ENCODE results near the gene UBR1.
"Not testable (repeated sequence)": the region's sequence is repeated elsewhere in the genome, so short reads cannot be mapped to it uniquely, and the experiment has no call there.

DNA sequence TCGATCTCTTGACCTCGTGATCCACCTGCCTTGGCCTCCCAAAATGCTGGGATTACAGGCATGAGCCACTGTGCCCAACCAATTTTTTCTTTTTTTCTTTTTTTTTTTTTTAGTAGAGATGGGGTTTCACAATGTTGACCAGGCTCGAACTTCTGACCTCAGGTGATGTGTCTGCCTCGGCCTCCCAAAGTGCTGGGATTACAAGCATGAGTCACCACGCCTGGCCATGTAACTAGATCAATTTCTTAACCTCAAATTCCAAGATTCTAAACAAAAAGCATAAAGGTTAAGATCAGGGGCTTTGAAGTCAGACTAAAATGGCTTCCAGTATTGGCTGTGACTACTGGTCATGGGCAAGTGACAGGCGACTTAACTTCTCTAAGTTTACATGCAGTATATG, 126.7 kb downstream of the UBR1 start:
- TF ChIP-seq POLR2A (IDR thresholded peaks at IDR 0.05): not testable (repeated sequence)
- TF ChIP-seq, protein P1, sequence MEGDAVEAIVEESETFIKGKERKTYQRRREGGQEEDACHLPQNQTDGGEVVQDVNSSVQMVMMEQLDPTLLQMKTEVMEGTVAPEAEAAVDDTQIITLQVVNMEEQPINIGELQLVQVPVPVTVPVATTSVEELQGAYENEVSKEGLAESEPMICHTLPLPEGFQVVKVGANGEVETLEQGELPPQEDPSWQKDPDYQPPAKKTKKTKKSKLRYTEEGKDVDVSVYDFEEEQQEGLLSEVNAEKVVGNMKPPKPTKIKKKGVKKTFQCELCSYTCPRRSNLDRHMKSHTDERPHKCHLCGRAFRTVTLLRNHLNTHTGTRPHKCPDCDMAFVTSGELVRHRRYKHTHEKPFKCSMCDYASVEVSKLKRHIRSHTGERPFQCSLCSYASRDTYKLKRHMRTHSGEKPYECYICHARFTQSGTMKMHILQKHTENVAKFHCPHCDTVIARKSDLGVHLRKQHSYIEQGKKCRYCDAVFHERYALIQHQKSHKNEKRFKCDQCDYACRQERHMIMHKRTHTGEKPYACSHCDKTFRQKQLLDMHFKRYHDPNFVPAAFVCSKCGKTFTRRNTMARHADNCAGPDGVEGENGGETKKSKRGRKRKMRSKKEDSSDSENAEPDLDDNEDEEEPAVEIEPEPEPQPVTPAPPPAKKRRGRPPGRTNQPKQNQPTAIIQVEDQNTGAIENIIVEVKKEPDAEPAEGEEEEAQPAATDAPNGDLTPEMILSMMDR (IDR thresholded peaks at IDR 0.05): not testable (repeated sequence)

Measured in tibial nerve (tissue), 3 donors.